ENCODE data around the gene WDR43. TPM values are rescaled to one million over a fixed set of nuclear protein-coding genes. Genes with fewer than 3 reads are reported as not detected.

The WDR43 gene
- total RNA-seq, 2 experiments from 2014 or later, result 62.4 to 73.2 TPM

DNA sequence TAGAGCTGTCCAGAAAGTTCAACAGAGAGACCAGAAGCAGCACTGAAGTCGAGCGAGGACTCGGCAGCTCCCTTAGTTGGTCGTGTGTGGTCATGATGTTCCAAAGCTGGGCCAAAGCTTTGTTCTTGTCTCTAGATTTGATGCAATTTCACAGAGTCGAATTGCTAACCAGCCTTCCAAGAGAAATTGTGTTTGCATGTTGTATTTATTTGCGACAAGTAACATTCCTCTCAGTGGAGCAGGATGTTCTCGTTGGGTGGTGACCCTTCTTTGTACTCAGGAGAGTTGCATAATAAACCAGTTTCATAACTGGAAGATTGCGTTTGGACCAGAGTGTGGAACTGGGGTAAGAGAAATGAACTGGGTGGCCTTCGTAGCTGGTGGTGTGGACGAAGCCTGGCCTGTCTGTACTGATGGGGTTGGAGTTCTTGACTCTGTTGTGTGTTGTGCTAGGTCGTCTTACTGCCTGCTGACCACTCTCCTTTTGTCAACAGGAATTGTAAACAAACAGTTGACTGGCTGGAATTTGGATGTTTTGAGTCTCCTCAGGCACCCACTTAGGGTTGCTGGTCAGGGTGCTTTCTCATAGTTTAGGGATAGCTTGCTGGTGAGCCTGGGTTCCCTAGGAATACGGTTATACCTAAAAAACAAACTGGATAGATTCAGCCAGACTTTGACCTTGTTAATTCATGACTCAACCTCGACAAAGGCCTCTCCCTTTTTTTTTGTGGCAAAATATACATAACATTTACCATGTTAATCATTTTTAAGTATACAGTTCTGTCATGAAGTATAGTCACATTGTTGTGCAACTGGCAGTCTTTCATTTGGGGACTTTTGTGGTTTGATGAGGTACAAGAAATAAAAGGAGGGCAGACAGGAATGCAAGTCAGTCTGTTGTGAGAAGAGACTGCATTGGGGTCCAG is 57.7 kb downstream of the WDR43 start:
- no peak for TF ChIP-seq CTCF (IDR thresholded peaks at IDR 0.05)
- H3K4me3 ChIP-seq (ENCODE audit: low read length), result no peak overlapping the region
- no peak for ATAC-seq (ENCODE audit: poor library complexity)
- CTCF ChIA-PET, result no interaction called here
- peaks cover 3% of the 10 kb centered on the region for H3K4me1 ChIP-seq (ENCODE audit: insufficient read depth, low read length)
- no peaks in the 10 kb centered on the region for H3K27me3 ChIP-seq (ENCODE audit: control insufficient read depth in 1 of 2, insufficient read depth in 2 of 2, low read length in 2 of 2)
- Mint-ChIP-seq H3K4me3 (no peak overlapping the region), H3K9me3 (no peaks in the 10 kb centered on the region), H3K4me1 (ENCODE audit: low read depth) (no peaks in the 10 kb centered on the region), H3K27ac (no peak overlapping the region), H3K27me3 (no peaks in the 10 kb centered on the region), H3K36me3 (ENCODE audit: low read depth) (peaks cover 17% of the 10 kb centered on the region)
- peaks cover 15% of the 10 kb centered on the region for H3K36me3 ChIP-seq (ENCODE audit: insufficient read depth, low read length)
- H3K9me3 ChIP-seq (ENCODE audit: control insufficient read depth in 1 of 2, insufficient read depth in 1 of 2, low read length in 2 of 2), result no peaks in the 10 kb centered on the region
- intact Hi-C loops (cut with DNase I, micrococcal nuclease), result loop anchor here (2.0 to 10.0 kb wide), 4 partner anchors 131 to 387 kb away; no protein-coding TSS in a partner anchor
- H3K27ac ChIP-seq (ENCODE audit: low read depth in 1 of 2, low read length in 2 of 2), result no peak overlapping the region
- peak in 2 of 14 experiments; percentile 24 to 38 for DNase-seq
- POLR2A ChIA-PET, result no interaction called here

DNA sequence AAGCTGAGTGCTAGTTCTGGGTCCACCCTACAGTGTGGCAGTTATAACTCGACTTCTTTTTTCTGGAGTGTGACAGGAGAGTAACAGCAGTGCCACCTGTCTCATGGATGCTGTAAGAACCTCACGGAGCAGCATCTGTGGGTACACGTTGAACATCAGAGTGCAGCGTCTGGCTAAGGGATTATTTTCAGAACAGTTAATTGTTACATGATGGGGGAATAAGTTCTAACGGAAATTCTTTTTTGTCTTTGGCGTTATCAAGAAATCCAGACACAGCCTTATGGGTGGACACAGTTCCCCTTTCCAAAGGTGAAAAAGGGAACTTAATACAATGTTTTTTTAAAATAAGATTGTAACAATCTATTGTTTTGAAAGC is 58.4 kb downstream of the WDR43 start:
- Histone ChIP-seq H3K27me3 (ENCODE audit: control insufficient read depth in 1 of 2, insufficient read depth in 2 of 2, low read length in 2 of 2) (no peaks in the 10 kb centered on the region), H3K36me3 (ENCODE audit: insufficient read depth, low read length) (peaks cover 13% of the 10 kb centered on the region), H3K4me1 (ENCODE audit: insufficient read depth, low read length) (peaks cover 3% of the 10 kb centered on the region), H3K27ac (ENCODE audit: low read depth in 1 of 2, low read length in 2 of 2) (no peak overlapping the region), H3K9me3 (ENCODE audit: control insufficient read depth in 1 of 2, insufficient read depth in 1 of 2, low read length in 2 of 2) (no peaks in the 10 kb centered on the region), H3K4me3 (ENCODE audit: low read length) (no peak overlapping the region)
- POLR2A ChIA-PET, result no interaction called here
- H3K4me3 Mint-ChIP-seq, result no peak overlapping the region
- peaks cover 15% of the 10 kb centered on the region for H3K36me3 Mint-ChIP-seq (ENCODE audit: low read depth)
- no peaks in the 10 kb centered on the region for H3K27me3 Mint-ChIP-seq
- no peaks in the 10 kb centered on the region for H3K4me1 Mint-ChIP-seq (ENCODE audit: low read depth)
- no peaks in the 10 kb centered on the region for H3K9me3 Mint-ChIP-seq
- DNase-seq (no peak), ATAC-seq (ENCODE audit: poor library complexity) (peak; percentile 43)
- CTCF ChIA-PET, result no interaction called here
- intact Hi-C loops (cut with DNase I, micrococcal nuclease), result loop anchor here (2.0 to 10.0 kb wide), 4 partner anchors 132 to 388 kb away; no protein-coding TSS in a partner anchor
- H3K27ac Mint-ChIP-seq, result no peak overlapping the region
- TF ChIP-seq CTCF (IDR thresholded peaks at IDR 0.05), result no peak

DNA sequence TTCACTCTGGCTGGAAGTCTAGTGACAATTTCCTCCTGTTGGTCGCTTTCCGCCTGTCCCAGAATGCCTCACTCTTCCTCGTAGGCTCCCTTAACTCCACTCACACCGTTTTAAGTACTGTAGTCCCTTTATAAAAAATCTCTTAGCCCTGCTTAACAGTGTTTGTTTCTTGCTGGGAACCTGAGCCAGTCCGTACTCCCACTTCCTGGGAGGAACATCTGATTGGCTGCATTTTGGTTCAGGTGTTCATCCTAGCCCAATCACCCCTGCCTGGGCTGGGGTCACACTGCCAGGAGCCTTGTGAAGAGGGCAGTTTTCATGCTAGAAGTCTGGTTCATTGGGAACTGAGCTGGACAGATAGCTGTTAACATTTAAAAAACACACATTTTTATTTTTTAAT is 61.0 kb downstream of the WDR43 start:
- H3K4me1 ChIP-seq (ENCODE audit: insufficient read depth, low read length), result peaks cover 9% of the 10 kb centered on the region
- ATAC-seq (ENCODE audit: poor library complexity), result no peak
- Mint-ChIP-seq H3K9me3 (no peaks in the 10 kb centered on the region), H3K27ac (no peak overlapping the region), H3K27me3 (no peaks in the 10 kb centered on the region), H3K36me3 (ENCODE audit: low read depth) (no peaks in the 10 kb centered on the region), H3K4me1 (ENCODE audit: low read depth) (peaks cover 4% of the 10 kb centered on the region), H3K4me3 (no peak overlapping the region)
- H3K27ac ChIP-seq (ENCODE audit: low read depth in 1 of 2, low read length in 2 of 2), result no peak overlapping the region
- H3K36me3 ChIP-seq (ENCODE audit: insufficient read depth, low read length), result no peaks in the 10 kb centered on the region
- no peak for TF ChIP-seq CTCF (IDR thresholded peaks at IDR 0.05)
- intact Hi-C loops (cut with DNase I, micrococcal nuclease), result loop anchor here (5.0 to 10.0 kb wide), 4 partner anchors 133 to 1117 kb away; no protein-coding TSS in a partner anchor
- H3K9me3 ChIP-seq (ENCODE audit: control insufficient read depth in 1 of 2, insufficient read depth in 1 of 2, low read length in 2 of 2), result no peaks in the 10 kb centered on the region
- no peaks in the 10 kb centered on the region for H3K27me3 ChIP-seq (ENCODE audit: control insufficient read depth in 1 of 2, insufficient read depth in 2 of 2, low read length in 2 of 2)
- no peak for DNase-seq
- no peak overlapping the region for H3K4me3 ChIP-seq (ENCODE audit: low read length)
- ChIA-PET POLR2A (no interaction called here), CTCF (no interaction called here)
